Sigmoid colon (tissue), 7 donors: ENCODE results near the gene ANP32E. TPM values are rescaled to one million over a fixed set of nuclear protein-coding genes. Genes with fewer than 3 reads are reported as not detected.
A peak's percentile ranks its signal among the peaks of the same experiment; 100 is the strongest.

Experiments used
- DNase-seq: peaks from one replicate; pipeline ENCODE4 v3.0.0-alpha.2; 2019
- H3K27ac ChIP-seq, 4 donors: fragments of 200-600 bp; sonication (generic); one replicate each; pipeline ENCODE4 v1.5.1; 2016 to 2019; ENCODE audit warnings: mild to moderate bottlenecking in 1 of 4
- H3K27me3 ChIP-seq, 3 donors: fragments of 200-600 bp; sonication (generic); one replicate each; pipeline ENCODE4 v1.5.1; 2019; ENCODE audit warnings: mild to moderate bottlenecking in 1 of 3
- H3K36me3 ChIP-seq, 4 donors: fragments of 200-600 bp; sonication (generic); one replicate each; pipeline ENCODE4 v1.5.1; 2016 to 2019
- H3K4me1 ChIP-seq, 4 donors: fragments of 200-600 bp; sonication (generic); one replicate each; pipeline ENCODE4 v1.5.1; 2017 to 2019
- H3K4me3 ChIP-seq, 4 donors: fragments of 200-600 bp; sonication (generic); one replicate each; pipeline ENCODE4 v1.5.1; 2017 to 2019; ENCODE audit warnings: mild to moderate bottlenecking in 2 of 4, moderate library complexity in 1 of 4
- H3K9me3 ChIP-seq, 4 donors: fragments of 200-600 bp in 3 of 4; sonication (generic) in 3 of 4; one replicate each; pipeline versions ENCODE4 v1.5.1 to v1.6.1; 2013 to 2019
- EP300 ChIP-seq, 4 donors: sonication (generic); formaldehyde crosslinking; IDR thresholded peaks; one replicate each; pipeline ENCODE4 v1.6.1; 2017; ENCODE audit warnings: antibody characterized with exemption in 4 of 4
- POLR2A ChIP-seq, 2 donors: fragments of 450-650 bp; IDR thresholded peaks; one replicate each; pipeline ENCODE4 v1.6.1; 2016; ENCODE audit warnings: antibody characterized with exemption in 2 of 2, mild to moderate bottlenecking in 2 of 2, moderate library complexity in 2 of 2
- POLR2AphosphoS5 ChIP-seq, 4 donors: sonication (generic); formaldehyde crosslinking; IDR thresholded peaks; one replicate each; pipeline ENCODE4 v1.6.1; 2017; ENCODE audit warnings: antibody characterized with exemption in 4 of 4
- WGBS, 2 donors: extraction: QIAGEN DNeasy Blood & Tissue Kit; methylation state at CpG; one replicate each; pipeline ENCODE4 v1.1.7; 2013; 5-methylcytosine and 5-hydroxymethylcytosine counted together
- intact Hi-C: fragments of 100-400 bp; cut with DNase I; formaldehyde crosslinking; loops from one replicate; pipeline ENCODE4 v1.15.1; 2023
- polyA plus RNA-seq, 3 donors: library from polyadenylated mRNA; stranded (reverse); fragments of 200-250 nt; gene quantifications; one replicate each; pipeline ENCODE4 v1.2.3, GENCODE V29; 2013
- total RNA-seq, 4 donors: library from RNA; depleted of rRNA; stranded (reverse); fragments of >200 nt; gene quantifications; one replicate each; pipeline ENCODE4 v1.1.0, GENCODE V29; 2016
- TF ChIP-seq, protein P1 (sequence below), 4 experiments: fragments of 450-650 bp in 3 of 4; fragments of 200-600 bp in 1 of 4; IDR thresholded peaks; one replicate each; pipeline ENCODE4 v1.5.1; 2016 to 2019; ENCODE audit warnings: antibody characterized with exemption in 4 of 4, mild to moderate bottlenecking in 3 of 4, moderate library complexity in 2 of 4
- donor health status: healthy with polysubstance abuse.
- donor health status: Bipolar disorder and iron deficiency.
- donor health status: healthy.

Gene ANP32E
- total and polyA plus RNA-seq, 7 donors = 11.4 to 32.6 (median 16.3) TPM

DNA sequence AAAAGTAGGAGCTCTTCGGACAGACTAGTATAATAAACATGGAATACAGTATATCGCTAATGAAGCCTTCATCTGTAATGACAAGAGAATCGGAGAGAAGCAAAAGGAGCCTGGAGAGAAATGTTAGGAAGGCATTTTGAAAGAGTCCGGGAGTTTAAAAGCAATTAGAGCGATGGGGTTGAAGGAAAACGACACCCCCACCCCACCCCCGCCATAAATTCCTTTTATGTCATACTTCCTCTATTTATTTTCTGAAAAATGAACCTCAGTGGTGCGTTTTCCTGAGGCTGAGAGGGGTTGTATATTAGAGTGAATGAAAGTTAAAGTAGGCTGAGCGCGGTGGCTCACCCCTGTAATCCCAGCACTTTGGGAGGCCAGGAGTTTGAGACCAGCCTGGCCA is 33.5 kb upstream of the ANP32E start:
- intact Hi-C loops = loop anchor here (5.0 kb wide), 1 partner anchor 57 kb away; no protein-coding TSS in a partner anchor
- peaks cover 9 to 30% (median 26%) of the 10 kb centered on the region in 4 donors for H3K36me3 ChIP-seq
- TF ChIP-seq POLR2A (IDR thresholded peaks at IDR 0.05) = no peak
- TF ChIP-seq, protein P1, sequence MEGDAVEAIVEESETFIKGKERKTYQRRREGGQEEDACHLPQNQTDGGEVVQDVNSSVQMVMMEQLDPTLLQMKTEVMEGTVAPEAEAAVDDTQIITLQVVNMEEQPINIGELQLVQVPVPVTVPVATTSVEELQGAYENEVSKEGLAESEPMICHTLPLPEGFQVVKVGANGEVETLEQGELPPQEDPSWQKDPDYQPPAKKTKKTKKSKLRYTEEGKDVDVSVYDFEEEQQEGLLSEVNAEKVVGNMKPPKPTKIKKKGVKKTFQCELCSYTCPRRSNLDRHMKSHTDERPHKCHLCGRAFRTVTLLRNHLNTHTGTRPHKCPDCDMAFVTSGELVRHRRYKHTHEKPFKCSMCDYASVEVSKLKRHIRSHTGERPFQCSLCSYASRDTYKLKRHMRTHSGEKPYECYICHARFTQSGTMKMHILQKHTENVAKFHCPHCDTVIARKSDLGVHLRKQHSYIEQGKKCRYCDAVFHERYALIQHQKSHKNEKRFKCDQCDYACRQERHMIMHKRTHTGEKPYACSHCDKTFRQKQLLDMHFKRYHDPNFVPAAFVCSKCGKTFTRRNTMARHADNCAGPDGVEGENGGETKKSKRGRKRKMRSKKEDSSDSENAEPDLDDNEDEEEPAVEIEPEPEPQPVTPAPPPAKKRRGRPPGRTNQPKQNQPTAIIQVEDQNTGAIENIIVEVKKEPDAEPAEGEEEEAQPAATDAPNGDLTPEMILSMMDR (IDR thresholded peaks at IDR 0.05) = no peak
- TF ChIP-seq EP300 (IDR thresholded peaks at IDR 0.05) = no peak
- no peak for TF ChIP-seq POLR2AphosphoS5 (IDR thresholded peaks at IDR 0.05)

DNA sequence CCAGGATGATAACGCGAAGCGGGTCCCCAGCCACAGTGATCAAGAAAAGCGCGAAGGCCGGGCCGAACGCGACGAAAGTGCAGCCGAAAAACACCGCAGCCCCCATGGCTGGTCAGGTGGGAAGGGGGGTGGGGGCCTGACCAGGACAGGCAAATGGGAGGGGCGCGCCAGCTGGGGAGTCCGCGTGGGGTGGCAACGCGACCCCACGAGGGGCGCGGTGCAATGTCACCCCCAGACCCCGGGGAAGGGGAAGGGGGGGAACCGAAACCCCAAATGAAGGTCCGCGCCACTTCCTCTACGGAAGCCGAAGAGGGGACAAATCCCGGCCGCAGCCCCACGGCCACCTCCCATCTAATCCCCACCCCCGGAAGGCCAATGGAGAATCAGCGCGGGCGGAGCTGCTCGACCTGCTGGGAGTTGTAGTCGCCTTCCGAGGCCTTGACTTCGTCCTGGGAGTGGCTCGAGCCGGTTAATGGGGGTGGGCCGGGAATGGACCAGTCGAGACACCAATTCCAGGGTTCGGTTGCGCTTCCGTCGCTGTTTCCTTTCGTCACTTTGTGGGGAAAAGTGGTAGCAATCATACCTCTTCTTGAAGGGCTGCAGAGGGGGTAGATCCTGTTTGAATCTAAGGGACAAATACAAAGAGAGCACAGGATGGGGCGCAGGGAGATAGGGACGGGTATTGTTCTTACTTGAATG is 32.9 kb upstream of the ANP32E start, which contains the start of gene APH1A:
Gene APH1A, minus strand, starts transcription at position 312 of the 699 bp plus-strand sequence. Its CDS starts 206 bp downstream, at position 106.
- peak; percentile 99 for DNase-seq
- Histone ChIP-seq H3K4me1 (peaks cover 0 to 35% (median 24%) of the 10 kb centered on the region in 4 donors), H3K27ac (peak within 1 kb of the TSS; percentile 93 to 98 (median 96)), H3K27me3 (no peaks in the 10 kb centered on the region), H3K36me3 (peaks cover 9 to 33% (median 30%) of the 10 kb centered on the region in 4 donors), H3K9me3 (no peaks in the 10 kb centered on the region), H3K4me3 (peak within 1 kb of the TSS; percentile 81 to 97 (median 87))
- 0 to 1% methylated on average over 49 of the region's 49 CpGs for whole genome bisulfite sequencing, 2 donors
- peak in 3 of 4 donors; percentile 16 to 44 (median 22) for TF ChIP-seq EP300 (IDR thresholded peaks at IDR 0.05)
- TF ChIP-seq, protein P1 (IDR thresholded peaks at IDR 0.05) = no peak
- peak; percentile 72 to 93 (median 87) for TF ChIP-seq POLR2AphosphoS5 (IDR thresholded peaks at IDR 0.05)
- peak; percentile 28 to 47 for TF ChIP-seq POLR2A (IDR thresholded peaks at IDR 0.05)
- intact Hi-C loops = loop anchor here (5.0 kb wide), 1 partner anchor 57 kb away; no protein-coding TSS in a partner anchor

More for the DNA sequence above, 33.5 kb upstream of the ANP32E start:
- H3K4me3 ChIP-seq = peak overlapping the region; percentile 81 to 97 (median 87)
- peaks cover 0 to 38% (median 24%) of the 10 kb centered on the region in 4 donors for H3K4me1 ChIP-seq
- no peaks in the 10 kb centered on the region for H3K9me3 ChIP-seq
- H3K27me3 ChIP-seq = no peaks in the 10 kb centered on the region
- peak; percentile 30 for DNase-seq
- H3K27ac ChIP-seq = peak overlapping the region; percentile 93 to 98 (median 96)
- WGBS, 2 donors = 24 to 25% methylated on average over 10 of the region's 10 CpGs

DNA sequence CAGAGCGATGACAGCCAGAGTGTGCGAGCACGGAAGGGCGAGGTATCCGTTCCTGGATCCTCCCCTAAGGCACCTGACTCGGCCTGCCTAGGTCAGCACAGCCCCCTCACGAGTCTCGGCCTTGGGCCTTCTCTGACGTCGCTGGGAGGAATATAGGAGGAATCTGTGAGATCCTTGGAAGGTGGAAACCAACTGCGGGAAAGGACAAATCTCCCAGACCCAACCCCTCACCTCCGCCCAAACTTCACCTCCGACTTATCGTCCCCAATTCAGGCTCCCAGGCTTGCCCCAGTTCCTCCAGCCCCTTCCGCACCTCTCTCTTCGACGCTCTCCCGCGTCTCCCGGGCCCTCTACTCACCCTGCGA is 32.4 kb upstream of the ANP32E start:
- WGBS, 2 donors = 0 to 1% methylated on average over 21 of the region's 21 CpGs
- H3K4me1 ChIP-seq = peaks cover 0 to 32% (median 23%) of the 10 kb centered on the region in 4 donors
- H3K9me3 ChIP-seq = no peaks in the 10 kb centered on the region
- peak; percentile 75 for DNase-seq
- intact Hi-C loops = loop anchor here (5.0 kb wide), 1 partner anchor 56 kb away; no protein-coding TSS in a partner anchor
- TF ChIP-seq EP300 (IDR thresholded peaks at IDR 0.05) (no peak), POLR2AphosphoS5 (IDR thresholded peaks at IDR 0.05) (peak in 1 of 4 donors; percentile 18)
- peak overlapping the region; percentile 93 to 98 (median 96) for H3K27ac ChIP-seq
- peak overlapping the region; percentile 81 to 97 (median 87) for H3K4me3 ChIP-seq
- H3K36me3 ChIP-seq = peaks cover 9 to 33% (median 30%) of the 10 kb centered on the region in 4 donors
- H3K27me3 ChIP-seq = no peaks in the 10 kb centered on the region

DNA sequence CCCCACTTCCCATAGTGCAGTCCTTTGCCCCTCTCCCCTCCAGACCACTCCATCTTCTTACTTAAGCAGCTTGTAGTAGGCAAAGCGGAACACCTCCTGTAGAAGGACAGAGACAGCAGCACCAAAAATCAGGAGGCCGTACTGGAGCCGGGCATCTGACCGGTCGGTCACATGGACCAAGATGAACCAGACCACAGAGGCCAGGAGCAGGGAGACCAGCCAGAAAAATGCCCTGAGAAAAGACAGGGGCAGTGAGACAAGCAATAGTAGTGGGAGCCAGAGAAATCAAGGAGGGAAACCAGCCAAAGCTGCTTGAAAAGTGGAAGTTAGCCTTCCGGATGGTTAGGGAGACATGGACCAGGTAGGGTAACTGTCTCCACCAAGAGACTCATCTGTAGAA is 32.0 kb upstream of the ANP32E start:
- H3K36me3 ChIP-seq = peaks cover 9 to 33% (median 30%) of the 10 kb centered on the region in 4 donors
- H3K4me1 ChIP-seq = peaks cover 0 to 28% (median 21%) of the 10 kb centered on the region in 4 donors
- no peaks in the 10 kb centered on the region for H3K27me3 ChIP-seq
- 25 to 38% methylated on average over 6 of the region's 6 CpGs for WGBS, 2 donors
- H3K9me3 ChIP-seq = no peaks in the 10 kb centered on the region
- intact Hi-C loops = loop anchor here (5.0 kb wide), 1 partner anchor 56 kb away; no protein-coding TSS in a partner anchor
- H3K4me3 ChIP-seq = peak overlapping the region; percentile 81 to 97 (median 87)
- H3K27ac ChIP-seq = peak overlapping the region; percentile 93 to 98 (median 96)
- TF ChIP-seq POLR2A (IDR thresholded peaks at IDR 0.05) = no peak
- TF ChIP-seq, protein P1 (IDR thresholded peaks at IDR 0.05) = no peak
- TF ChIP-seq EP300 (IDR thresholded peaks at IDR 0.05) = no peak
- no peak for TF ChIP-seq POLR2AphosphoS5 (IDR thresholded peaks at IDR 0.05)
- peak; percentile 55 for DNase-seq

DNA sequence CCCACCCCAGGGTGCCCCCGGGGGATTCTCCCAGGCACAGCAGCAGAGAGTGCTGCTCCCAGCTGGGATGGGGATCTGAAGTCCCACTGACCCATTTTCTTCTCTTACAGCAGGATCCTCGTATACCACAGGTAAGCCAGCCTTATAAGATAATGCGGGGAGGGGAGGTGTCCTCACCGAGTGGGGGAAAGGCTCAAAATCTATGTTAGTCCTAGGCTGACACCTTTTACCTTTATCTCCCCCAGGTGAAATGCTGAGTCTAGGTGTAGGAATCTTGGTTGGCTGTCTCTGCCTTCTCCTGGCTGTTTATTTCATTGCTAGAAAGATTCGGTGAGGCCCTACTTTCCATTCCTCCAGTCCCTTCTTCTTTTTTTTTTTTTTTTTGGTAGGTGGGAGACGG is 27.6 kb upstream of the ANP32E start:
- Histone ChIP-seq H3K36me3 (peaks cover 9 to 33% (median 30%) of the 10 kb centered on the region in 4 donors), H3K9me3 (no peaks in the 10 kb centered on the region), H3K4me3 (no peak overlapping the region), H3K4me1 (peaks cover 0 to 30% (median 14%) of the 10 kb centered on the region in 4 donors), H3K27me3 (peaks cover 0 to 8% (median 0%) of the 10 kb centered on the region in 3 donors), H3K27ac (no peak overlapping the region)
- intact Hi-C loops = no loop called here
- no peak for TF ChIP-seq POLR2A (IDR thresholded peaks at IDR 0.05)
- TF ChIP-seq, protein P1 (IDR thresholded peaks at IDR 0.05) = no peak
- no peak for TF ChIP-seq EP300 (IDR thresholded peaks at IDR 0.05)
- TF ChIP-seq POLR2AphosphoS5 (IDR thresholded peaks at IDR 0.05) = no peak
- WGBS, 2 donors = 80 to 84% methylated on average over 6 of the region's 6 CpGs
- DNase-seq = peak; percentile 26
